HG03039 (cell line): ENCODE data around the gene NTNG1.
"Not testable (repeated sequence)": the region's sequence is repeated elsewhere in the genome, so short reads cannot be mapped to it uniquely, and the experiment has no call there.

ENCODE experiments used
- ATAC-seq: cut with Tn5 transposase; IDR thresholded peaks from one replicate; pipeline ENCODE4 v1.9.1; 2021; ENCODE audit warnings: mild to moderate bottlenecking, moderate library complexity; ENCODE audit not compliant: unreplicated experiment

NTNG1 gene

DNA sequence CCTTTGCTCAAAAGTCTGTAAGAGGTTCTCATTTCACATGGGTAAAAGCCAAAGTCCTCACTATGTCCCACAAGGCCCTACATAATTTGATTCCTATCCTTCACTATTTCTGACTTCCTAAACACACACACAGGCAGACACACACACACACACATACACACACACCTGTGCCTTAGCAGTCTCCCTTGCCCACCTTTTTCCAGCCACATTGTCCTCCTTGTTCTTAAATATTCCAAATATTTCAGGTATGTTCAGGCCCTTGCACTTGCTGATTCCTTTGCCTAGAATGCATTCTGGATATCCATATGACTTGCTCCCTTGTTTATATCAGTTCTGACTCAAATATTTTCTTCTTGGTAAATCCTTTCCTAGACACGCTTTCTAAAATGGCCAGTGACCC lies 54.6 kb downstream of the NTNG1 start:
- ATAC-seq = no peak

DNA sequence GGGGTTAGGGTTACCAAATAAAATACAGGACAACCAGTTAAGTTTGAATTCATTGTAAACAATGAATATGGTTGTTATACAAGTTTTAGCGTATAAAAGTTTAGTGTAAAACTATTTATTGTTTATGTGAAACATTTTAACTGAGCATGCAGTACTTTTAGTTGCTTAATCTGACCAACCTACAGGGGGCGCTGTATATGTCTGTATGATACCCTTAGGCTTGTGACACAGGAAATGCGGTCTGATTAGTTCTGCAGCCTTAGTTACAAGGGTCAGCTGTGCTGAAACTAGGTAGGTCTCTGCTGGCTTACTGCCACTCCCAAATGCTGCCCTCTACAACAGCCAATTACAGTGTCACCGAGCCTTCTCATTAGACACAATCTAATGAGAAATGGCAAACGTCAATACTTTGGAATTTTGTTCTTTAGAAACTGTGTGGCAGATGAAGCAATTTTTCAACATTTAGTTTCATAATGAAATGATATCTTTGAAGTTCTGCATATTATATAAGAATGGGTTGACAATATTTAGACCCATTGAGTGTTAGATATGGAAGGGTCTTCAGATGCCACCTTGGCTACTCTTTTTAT lies 56.2 kb downstream of the NTNG1 start:
- ATAC-seq = peak; percentile 85

DNA sequence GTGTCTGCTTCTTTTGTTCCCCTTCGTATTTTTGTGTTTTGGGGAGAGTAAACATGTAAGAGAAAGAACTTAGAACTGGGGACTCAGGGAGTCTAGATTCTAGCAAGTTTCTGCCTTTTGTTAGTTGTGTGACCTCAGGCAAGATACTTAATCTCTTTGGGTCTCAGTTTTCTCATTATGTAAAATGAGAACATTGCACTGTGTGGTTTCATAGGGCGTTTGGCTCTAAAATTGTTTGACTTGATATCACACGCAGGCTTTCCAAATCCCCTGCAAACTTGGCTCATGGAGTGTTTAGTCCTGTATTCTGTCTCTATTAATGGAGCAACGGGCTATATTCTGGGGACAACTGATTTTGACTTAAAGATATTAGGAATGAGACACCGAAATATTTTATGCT lies 57.7 kb downstream of the NTNG1 start:
- no peak for ATAC-seq

DNA sequence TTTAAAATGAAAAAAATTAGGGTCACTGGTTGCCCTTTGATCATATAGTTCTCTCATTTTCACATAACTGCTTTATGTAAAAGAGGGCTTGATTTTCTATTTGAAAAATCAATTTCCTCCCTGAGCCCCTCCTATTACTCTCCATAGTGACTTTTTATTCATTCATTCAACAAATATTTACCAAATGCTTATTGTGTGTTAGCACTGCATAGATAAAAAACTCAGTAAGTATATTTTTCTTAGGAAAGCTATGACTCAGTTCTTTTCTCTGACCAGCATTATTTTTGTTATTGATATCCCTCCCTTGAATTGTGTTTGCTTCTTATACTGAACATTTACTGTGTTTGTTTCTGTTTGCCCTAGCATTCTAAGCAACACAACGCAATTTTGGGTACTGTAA lies 59.8 kb downstream of the NTNG1 start:
- no peak for ATAC-seq

DNA sequence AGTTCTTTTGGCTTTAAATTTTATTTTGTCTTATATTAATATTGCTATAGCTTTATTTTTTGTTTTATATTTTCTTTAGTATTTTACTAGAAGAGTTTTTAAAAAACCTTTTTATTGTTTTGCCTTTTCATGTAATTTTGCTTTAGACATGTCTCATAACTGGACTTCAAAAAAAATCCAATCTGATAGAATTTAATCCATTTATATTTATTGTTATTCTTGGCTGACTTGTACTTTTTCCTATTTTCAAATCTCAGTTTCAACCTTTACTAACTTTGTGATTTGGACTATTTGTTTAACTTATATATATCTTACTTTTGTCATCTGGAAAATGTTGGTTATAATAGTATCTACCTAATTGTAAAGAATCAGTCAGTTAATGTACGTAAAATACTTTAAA lies 61.2 kb downstream of the NTNG1 start:
- ATAC-seq = no peak

DNA sequence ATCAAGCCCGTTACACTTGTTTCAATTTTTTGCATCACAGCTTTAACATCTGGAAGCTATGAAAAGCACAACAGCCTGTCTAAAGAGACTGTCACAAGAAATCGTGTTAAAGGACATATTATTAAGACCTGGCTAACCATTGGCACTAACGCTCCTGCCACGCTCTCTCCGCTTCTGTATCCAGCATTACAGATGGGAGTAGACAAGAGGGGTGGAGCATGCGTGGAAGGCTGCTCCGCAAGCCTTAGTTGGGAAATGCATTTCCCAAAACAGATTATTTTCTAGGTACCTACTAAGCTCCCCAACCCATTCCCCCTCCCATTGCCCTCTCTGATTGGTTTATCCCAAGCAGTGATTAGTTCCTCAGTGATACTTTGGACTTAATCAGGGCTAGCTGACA lies 72.4 kb downstream of the NTNG1 start:
- ATAC-seq = no peak

DNA sequence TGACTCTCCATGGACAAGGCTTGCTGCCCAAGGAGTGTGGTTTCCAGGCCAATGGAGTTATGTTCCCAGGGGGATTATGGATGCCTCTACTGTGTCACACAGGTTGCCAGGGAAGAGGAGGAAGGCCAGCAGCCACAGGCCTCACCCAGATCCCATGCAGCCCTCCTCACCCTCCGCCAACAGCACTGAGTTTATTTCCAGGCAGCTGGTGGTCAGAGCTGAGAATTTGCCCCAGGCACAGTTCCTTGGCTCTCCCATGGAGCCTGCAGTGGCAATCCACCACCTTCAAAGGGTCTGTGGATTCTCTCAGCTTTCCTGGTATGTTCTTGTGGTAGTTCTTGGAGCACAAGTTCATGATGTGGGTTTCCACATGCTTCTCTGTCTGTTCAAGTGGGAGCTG lies 79.2 kb downstream of the NTNG1 start:
- no peak for ATAC-seq

DNA sequence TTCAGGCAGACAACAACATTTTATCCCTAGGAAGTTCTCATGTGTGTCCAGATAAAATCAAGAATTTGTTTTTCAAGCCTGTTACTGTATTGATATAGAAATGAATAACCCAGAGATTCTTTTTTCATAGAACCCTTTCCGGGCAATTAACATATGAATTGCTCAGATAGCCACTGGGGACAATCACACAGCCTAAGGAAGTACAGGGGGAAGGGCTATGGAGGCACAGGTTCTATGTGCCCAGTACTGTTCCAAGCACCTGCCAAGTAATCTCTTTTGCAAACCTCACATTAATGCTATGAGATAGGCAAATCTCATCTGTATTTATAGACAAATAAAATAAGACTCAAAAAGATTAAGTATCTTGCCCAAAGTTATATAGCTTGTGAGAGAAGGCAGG lies 84.9 kb downstream of the NTNG1 start:
- ATAC-seq = no peak

DNA sequence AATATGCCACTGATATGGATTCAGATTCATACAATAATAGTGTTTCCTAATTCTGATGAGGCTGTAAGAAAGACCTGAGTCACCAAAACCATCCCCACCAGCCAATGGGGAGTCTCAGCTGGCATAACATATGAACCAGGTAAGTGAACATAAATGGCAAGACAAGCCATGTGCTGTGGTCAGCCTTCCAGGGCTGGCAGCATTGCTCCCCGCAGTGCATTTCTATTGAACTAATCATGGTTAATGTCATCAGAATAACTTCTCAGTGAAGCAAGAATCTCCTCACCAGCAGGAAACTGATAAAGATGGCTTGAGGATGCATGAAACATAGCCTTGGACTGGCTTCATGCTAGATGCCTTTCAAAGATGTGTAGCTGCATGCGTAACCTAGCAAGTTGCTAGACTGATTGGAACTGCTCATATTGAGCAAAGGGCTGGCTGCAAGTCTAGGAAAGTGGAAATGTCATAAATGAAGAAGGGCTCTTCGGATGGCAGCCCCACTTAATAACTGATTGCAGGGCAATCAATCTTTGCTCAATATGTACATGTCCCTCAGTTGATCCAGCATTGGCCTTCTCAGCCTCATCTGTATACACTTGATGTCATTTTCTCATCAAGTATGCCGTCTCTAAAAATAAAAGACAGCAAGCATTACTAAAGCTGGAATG lies 88.0 kb downstream of the NTNG1 start:
- no peak for ATAC-seq

DNA sequence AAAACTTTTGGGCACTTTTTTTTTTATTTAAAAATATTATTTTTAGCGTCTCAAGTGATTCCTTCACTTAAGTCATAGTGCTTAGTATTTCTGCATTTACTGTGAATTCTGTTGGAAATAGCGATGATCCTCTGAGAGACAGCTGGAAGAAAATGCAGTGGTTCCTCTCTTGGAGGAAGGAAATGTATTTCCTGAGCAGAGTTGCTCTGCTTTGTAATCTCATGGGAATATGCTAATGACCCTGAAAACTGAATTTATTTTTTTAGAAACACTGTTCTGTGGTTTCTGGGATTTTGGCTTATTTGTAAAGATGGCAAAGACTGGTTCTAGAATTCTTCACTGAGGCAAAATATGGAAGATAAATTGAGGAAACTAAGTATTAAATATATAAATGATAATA lies 88.9 kb downstream of the NTNG1 start:
- ATAC-seq = no peak

DNA sequence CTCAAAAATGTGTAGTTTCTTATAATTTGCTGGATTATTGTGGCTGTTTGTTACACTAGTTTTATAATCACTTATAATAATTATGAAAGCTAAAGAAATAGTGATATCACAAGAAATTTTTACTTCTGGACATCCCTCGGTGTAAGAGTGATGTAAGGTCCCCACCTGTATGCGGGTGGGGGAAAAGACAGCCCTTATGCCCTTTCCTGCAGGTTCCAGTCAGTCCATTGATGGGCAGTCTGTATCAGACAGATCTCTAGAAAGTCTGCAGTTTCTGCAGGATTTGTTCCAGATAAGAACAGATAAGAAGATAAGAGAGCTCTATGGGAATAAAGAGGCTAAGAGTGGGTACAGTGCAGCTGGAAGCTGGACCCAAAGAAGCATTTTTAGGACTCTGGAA lies 89.3 kb downstream of the NTNG1 start:
- no peak for ATAC-seq

DNA sequence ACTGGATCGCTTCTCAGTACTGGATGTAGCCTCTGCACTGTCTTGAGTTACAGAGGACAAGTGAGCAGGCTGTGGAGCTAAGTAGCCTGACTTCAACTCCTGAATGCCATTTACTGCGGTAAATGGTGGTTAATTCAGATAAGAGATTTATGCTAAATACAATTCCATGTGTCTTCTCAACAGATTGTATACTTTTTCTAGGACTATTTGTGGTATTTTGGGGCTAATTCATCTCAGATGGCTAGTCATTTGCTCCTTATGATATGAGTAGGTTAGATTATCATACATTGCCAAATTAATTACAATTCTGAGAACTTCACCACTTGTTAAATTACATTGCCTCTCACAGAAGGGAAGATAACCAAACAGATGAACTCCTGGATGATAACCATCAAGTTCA lies 90.5 kb downstream of the NTNG1 start:
- ATAC-seq = no peak

DNA sequence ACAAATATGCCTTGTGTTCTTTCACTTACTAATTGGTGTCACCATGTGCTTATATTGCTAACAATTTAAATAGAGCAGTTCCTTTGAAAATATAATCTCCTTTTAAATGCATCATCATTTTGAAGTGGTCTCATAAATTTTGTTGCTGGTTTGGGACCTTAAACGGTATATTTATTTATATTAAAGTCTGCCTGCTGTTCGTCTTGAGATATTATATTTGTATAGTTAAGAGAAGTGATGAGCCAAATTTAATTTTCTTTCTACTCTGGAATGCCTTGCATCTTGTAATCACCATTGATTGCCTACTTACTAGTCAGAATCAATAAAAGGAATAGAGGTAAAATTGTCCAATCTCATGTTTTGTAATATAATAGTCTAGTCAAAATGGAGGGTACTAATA lies 91.6 kb downstream of the NTNG1 start:
- no peak for ATAC-seq

DNA sequence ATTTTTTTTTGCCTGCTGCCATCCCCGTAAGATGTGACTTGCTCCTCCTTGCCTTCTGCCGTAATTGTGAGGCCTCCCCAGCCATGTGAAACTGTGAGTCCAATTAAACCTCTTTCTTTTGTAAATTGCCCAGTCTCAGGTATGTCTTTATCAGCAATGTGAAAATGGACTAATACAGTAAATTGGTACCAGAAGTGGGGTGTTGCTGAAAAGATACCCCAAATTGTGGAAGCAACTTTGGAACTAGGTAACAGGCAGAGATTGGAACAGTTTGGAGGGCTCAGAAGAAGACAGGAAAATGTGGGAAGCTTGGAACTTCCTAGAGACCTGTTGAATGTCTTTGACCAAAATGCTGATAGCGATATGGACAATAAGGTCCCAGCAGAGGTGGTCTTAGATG lies 95.9 kb downstream of the NTNG1 start:
- ATAC-seq = not testable (repeated sequence)

DNA sequence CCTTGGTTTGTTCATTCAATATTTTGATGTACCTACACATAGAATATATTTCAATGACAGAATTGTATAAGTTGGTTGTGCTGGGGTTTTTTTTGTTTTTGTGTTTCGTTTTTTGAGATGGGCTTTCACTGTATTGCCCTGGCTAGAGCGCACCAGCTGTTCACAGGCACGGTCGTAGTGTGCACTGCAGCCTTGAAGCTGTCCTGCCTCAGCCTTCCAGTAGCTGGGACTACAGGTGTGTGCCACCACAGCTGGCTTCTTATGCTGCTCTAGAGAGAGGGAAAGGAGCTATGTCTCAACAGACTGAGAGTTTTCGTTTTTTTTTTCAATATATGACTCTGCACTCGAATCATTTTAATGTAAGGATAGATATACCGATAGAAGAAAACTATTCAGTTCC lies 102.6 kb downstream of the NTNG1 start:
- ATAC-seq = no peak

DNA sequence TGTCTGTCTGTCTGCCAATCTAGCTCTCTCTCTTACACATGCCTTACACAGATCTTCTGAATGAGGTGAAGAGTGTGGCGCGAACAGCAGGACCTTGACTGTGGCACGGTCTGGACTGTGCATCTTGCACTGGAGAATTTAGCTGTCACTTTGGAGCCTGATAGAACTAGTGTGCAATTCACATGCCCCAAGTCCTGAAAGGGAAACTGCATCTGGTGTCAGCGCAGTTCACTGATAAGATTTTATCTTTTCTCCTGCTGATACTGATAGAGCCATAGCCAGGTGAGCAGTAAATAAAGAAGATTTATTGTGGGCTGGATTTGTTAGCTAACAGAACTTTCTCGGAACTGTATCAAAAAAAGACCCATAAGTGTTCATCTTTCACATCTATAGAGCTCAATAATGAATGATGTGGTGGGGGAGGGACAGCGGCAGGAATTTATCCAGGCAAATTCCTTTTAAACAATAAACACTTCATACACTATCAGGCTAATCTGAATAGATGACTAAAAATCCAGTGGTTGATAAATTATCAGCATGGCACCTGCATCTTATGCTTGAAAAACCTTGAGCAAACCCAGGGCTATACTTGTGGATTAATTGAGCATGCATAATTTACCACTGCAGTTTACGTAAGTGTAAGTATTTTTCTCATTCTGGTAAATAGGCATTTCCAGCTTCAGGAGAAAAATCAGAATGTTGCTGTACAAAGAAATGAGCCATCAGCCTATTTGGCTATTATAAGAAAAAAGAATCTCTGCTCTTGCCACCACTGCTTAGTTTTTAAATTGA lies 104.1 kb downstream of the NTNG1 start:
- no peak for ATAC-seq

DNA sequence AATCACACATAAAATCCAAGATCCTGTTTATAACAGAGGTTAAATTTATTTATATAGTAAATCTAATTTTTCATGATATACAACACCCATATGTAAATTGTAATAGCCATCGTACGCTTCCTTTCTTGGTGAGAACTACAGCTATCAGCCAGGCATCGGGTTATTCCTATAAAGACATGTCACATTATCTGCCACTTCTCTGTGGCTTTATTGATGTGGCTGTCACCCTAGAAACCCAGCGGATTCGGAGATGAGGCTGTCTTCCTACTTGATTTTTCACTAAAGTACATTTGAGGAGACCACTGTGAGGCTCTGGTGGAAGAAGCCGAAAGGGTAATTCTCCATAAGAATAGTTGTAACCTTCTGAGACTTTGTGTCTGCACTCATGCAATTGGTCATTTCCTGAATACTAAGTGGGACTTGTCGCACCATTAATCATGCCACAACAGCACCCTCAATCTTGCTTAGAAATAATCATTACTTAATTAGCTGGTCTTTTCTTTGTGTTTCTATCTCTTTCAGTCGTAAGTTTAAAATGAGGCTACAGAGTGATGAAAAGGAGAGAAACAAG lies 106.0 kb downstream of the NTNG1 start:
- ATAC-seq = no peak

DNA sequence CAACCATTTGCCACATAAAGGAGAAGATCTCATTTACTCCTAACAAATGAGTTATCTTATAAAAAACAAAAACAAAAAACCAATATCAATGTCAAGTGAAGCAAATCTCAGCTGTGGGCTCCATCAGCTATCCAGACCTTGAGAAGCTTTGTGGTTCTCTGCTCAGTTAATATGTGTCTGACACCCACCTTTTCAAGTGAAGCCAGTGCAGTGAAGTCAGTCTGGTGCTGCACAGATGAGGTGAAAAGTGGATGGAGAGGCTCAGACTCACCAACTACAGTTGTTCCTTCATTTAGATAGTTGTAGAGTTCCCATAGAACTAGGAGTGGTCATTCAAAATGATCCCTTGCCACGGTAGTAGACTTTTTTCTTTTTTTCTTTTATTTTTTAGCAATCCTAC lies 106.8 kb downstream of the NTNG1 start:
- ATAC-seq = no peak

DNA sequence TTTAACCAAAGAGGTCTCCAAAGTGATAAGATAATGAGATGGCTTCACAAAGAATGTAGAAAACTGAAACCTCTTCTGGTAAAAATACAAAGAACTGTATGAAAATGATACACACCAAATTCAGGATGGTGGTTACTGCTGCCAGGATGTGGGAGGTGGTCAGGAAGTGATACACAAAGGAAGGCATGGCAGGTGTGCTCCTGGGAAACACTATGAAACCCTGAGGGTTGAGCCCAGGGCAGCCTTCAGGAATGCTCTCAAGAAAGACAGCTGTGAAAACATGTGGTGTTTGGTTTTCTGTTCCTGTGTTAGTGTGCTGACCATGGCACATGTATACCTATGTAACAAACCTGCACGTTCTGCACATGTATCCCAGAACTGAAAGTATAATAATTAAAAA lies 109.3 kb downstream of the NTNG1 start:
- no peak for ATAC-seq

DNA sequence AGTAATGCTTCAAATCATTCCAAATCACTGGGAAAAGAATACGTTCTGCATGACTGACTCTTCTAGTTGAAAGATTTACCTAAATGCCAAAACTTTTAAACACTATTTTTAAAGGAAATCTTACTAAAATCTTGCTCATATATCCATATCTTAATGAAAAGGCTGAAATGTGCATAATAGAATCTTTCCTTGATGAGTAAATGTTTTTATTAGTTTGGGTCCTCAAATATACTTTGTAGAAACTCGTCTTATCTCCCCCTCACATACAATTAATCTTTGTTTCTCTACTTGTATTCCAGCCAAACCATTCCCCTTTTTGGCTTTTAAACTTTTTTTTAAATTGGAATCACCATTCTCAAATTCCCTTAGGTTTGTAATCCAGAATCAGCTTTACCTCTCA lies 110.2 kb downstream of the NTNG1 start:
- ATAC-seq = no peak

DNA sequence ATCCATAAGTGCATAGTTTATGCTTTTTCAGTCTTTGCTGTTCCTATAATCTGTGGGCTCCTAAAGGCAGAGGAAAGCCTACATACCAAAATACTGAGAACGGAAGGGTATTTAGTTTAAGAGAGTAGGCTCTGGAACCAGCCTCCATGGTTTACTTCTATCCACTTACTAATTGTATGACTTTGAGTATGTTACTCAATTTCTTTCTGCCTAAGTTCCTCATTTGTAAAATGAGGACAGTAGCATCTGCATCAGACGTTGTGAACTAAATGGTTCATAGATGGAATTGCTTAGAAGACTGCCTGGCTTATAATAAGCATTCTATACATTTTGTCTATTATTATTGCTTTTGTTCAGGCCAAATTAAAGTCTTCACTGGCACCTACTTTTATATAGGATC lies 111.0 kb downstream of the NTNG1 start:
- ATAC-seq = no peak

DNA sequence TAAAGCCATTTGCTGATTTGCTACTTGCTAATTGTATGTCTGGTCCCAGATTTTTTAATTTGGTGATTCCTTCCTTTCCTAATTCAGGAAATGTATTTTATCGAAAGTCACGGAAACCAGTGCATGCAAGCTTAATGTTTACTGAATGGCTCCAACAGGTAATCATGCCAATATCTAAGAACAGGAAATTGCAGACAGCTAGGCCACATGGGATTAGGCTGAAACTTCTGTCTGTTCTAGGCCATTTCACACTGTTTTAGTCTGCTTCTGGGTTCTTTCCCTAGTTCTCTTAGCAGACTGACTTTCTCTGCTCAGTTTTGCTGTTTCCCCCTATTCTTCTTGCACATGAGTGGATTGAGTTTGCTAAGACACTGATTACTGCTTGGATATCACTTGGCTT lies 111.4 kb downstream of the NTNG1 start:
- no peak for ATAC-seq
